K562 (cell line): ENCODE measurements around the gene SAPCD1. TPM values are rescaled to one million over a fixed set of nuclear protein-coding genes. Genes with fewer than 3 reads are reported as not detected.

ENCODE experiments used
- BHLHE40 ChIP-seq: IDR thresholded peaks from 2 replicates; pipeline ENCODE4 v1.6.1; 2011; ENCODE audit warnings: low read length, improper control_type of control experiment
- CHD4 ChIP-seq: fragments of 200-600 bp; sonication (generic); IDR thresholded peaks from 3 replicates; pipeline ENCODE4 v1.6.1; 2012; ENCODE audit warnings: low read depth, mild to moderate bottlenecking, mixed read lengths, low read length, inconsistent platforms; ENCODE audit not compliant: insufficient read depth, insufficient replicate concordance, poor library complexity, severe bottlenecking
- E2F3 ChIP-seq: fragments of 250-450 bp; sonication (Bioruptor Pico); IDR thresholded peaks from 2 replicates; pipeline ENCODE4 v1.4.0; 2020; ENCODE audit warnings: mild to moderate bottlenecking
- POLR3G ChIP-seq: IDR thresholded peaks from 2 replicates; pipeline ENCODE4 v1.6.1; 2011; ENCODE audit not compliant: insufficient read length, insufficient replicate concordance; ENCODE audit errors: extremely low read depth
- RAD51 ChIP-seq: fragments of 450-650 bp; IDR thresholded peaks from 2 replicates; pipeline ENCODE4 v1.7.1; 2016; ENCODE audit warnings: low read depth, mild to moderate bottlenecking, borderline replicate concordance
- RBFOX2 ChIP-seq: fragments of 200-400 bp; formaldehyde crosslinking; IDR thresholded peaks from 2 replicates; pipeline ENCODE4 v1.6.1; 2017; ENCODE audit warnings: low read depth, mild to moderate bottlenecking, low read length, moderate library complexity
- RBM14 ChIP-seq: fragments of 200-400 bp; formaldehyde crosslinking; IDR thresholded peaks from 2 replicates; pipeline ENCODE4 v1.6.1; 2018; ENCODE audit warnings: low read depth, mild to moderate bottlenecking, low read length, moderate library complexity, borderline replicate concordance; ENCODE audit not compliant: insufficient read depth
- TFAP4 ChIP-seq: sonication (generic); formaldehyde crosslinking; IDR thresholded peaks from 2 replicates; pipeline ENCODE4 v1.8.0; 2022; ENCODE audit warnings: missing genetic modification reagents, mild to moderate bottlenecking, moderate library complexity, borderline replicate concordance
- THAP12 ChIP-seq: fragments of 250-450 bp; sonication (Bioruptor Pico); IDR thresholded peaks from 2 replicates; pipeline ENCODE4 v1.9.0; 2021; ENCODE audit warnings: mild to moderate bottlenecking, inconsistent platforms
- ZBTB12 ChIP-seq: fragments of 250-450 bp; sonication (Bioruptor Pico); IDR thresholded peaks from 2 replicates; pipeline ENCODE4 v1.4.0; 2020
- ZNF23 ChIP-seq: fragments of 250-450 bp; sonication (Bioruptor Pico); IDR thresholded peaks from 2 replicates; pipeline ENCODE4 v1.4.0; 2020; ENCODE audit warnings: mild to moderate bottlenecking
- ZNF395 ChIP-seq: fragments of 200-800 bp; sonication (Bioruptor generic); IDR thresholded peaks from 2 replicates; pipeline ENCODE4 v1.6.1; 2017; ENCODE audit warnings: missing genetic modification characterization, missing compliant biosample characterization
- ZNF407 ChIP-seq: fragments of 450-650 bp; IDR thresholded peaks from 2 replicates; pipeline ENCODE4 v1.6.1; 2016; ENCODE audit warnings: low read depth
- polyA plus RNA-seq, 8 experiments: library from polyadenylated mRNA; depleted of rRNA in 4 of 8; stranded (reverse) in 5 of 8; unstranded in 3 of 8; fragments of >200 nt; fragmentation: Nextera tagmentation in 2 of 8; fragmentation: Illumina TruSeq in 1 of 8; extraction: Ambion mirVana in 2 of 8; extraction: Trizol in 1 of 8; gene quantifications; 2 replicates each; pipeline versions ENCODE4 v1.2.1 to v1.2.3, GENCODE V29; 2011 to 2014; ENCODE audit warnings: inconsistent platforms in 1 of 8, missing spikeins in 1 of 8
- total RNA-seq, 7 experiments: library from RNA; depleted of rRNA in 6 of 7; stranded (reverse); fragments of >200 nt in 6 of 7; fragmentation: Illumina TruSeq in 2 of 7; extraction: Trizol in 2 of 7; gene quantifications; 2 replicates each; pipeline versions ENCODE4 v1.2.1 to v1.2.3, GENCODE V29; 2011 to 2021; ENCODE audit warnings: low replicate concordance in 1 of 7

SAPCD1 gene
- total and polyA plus RNA-seq, 9 of the 15 experiments (the other 6 are each of a cell fraction or from before 2014, with no cell fraction given) = 2.6 to 30.2 (median 7.4) TPM

GRCh38 chr6:31785475-31785874 lies 23.0 kb downstream of the SAPCD1 start (continued):
- TF ChIP-seq RBM14 (no peak), POLR3G (no peak), CHD4 (no peak), ZBTB12 (CRISPR knock-in tag) (no peak), ZNF395 (CRISPR knock-in tag) (no peak), RBFOX2 (peak; percentile 62), RAD51 (no peak), ZNF407 (no peak), E2F3 (no peak), BHLHE40 (no peak), TFAP4 (CRISPR knock-in tag) (no peak), ZNF23 (CRISPR knock-in tag) (no peak), THAP12 (CRISPR knock-in tag) (no peak)
